A673 (cell line): ENCODE results near the gene TP53I11.

Experiments used
- CTCF ChIP-seq: fragments of 300-800, 200-600 bp; sonication (generic); conservative IDR thresholded peaks from 2 replicates; pipeline ENCODE4 v1.5.1; 2017; ENCODE audit warnings: low read depth, mild to moderate bottlenecking, antibody characterized with exemption, low read length, moderate library complexity, mixed read lengths
- EZH2 ChIP-seq: fragments of 200-600 bp; sonication (generic); IDR thresholded peaks from 2 replicates; pipeline ENCODE4 v1.6.1; 2017; ENCODE audit warnings: borderline replicate concordance, low read depth, mild to moderate bottlenecking, mixed read lengths, antibody characterized with exemption, low read length; ENCODE audit not compliant: poor library complexity, severe bottlenecking

DNA sequence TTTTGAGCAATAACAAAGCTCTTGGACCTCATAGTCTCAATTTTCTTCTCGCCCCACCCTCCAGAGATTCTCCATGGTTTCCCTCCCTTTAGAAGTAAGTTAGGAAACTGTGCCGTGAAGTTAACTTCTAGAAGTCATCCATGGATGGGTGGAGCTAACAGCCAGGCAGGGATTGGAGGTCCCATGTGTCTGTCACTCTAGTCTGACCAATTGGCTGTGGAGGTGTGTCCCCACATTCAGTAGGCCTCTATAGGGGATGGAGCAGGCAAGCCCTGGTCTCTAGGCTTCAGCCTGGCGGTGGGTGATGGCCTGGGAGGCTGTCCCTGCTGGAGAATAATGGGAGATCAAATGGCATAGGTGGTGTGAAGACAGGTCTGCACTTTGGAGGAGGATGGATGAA lies 50.7 kb downstream of the TP53I11 start:
- no peak for TF ChIP-seq EZH2
- no peak for TF ChIP-seq CTCF
